HUES48 (cell line): ENCODE data around the gene ASPRV1.

Source experiments
- H3K27ac ChIP-seq: one replicate; pipeline ENCODE4 v1.7.0; 2013; ENCODE audit warnings: low read depth, low read length, inconsistent platforms
- H3K27me3 ChIP-seq: 2 replicates; pipeline ENCODE4 v1.6.1; 2013; ENCODE audit warnings: mild to moderate bottlenecking, low read length; ENCODE audit not compliant: control insufficient read depth, insufficient read depth
- H3K36me3 ChIP-seq: 2 replicates; pipeline ENCODE4 v1.6.1; 2013; ENCODE audit warnings: low read length; ENCODE audit not compliant: control insufficient read depth, insufficient read depth
- H3K4me1 ChIP-seq: 2 replicates; pipeline ENCODE4 v1.6.1; 2013; ENCODE audit warnings: mild to moderate bottlenecking, low read length; ENCODE audit not compliant: control insufficient read depth, insufficient read depth
- H3K4me3 ChIP-seq: 2 replicates; pipeline ENCODE4 v1.5.1; 2013; ENCODE audit warnings: mild to moderate bottlenecking, low read depth, low read length
- H3K9ac ChIP-seq: 2 replicates; pipeline ENCODE4 v1.6.1; 2013; ENCODE audit warnings: mild to moderate bottlenecking, low read depth, low read length, moderate library complexity
- H3K9me3 ChIP-seq: 2 replicates; pipeline ENCODE4 v1.6.1; 2013; ENCODE audit warnings: low read length; ENCODE audit not compliant: control insufficient read depth, insufficient read depth

ASPRV1 gene

GRCh38 chr2:69973335-69973735, 11.9 kb upstream of the ASPRV1 start:
- no peak overlapping the region for H3K27ac ChIP-seq
- H3K9me3 ChIP-seq = no peaks in the 10 kb centered on the region
- no peaks in the 10 kb centered on the region for H3K36me3 ChIP-seq
- no peaks in the 10 kb centered on the region for H3K4me1 ChIP-seq
- no peaks in the 10 kb centered on the region for H3K27me3 ChIP-seq
- no peak overlapping the region for H3K4me3 ChIP-seq
- H3K9ac ChIP-seq = no peak overlapping the region

GRCh38 chr2:69972822-69973221, 11.4 kb upstream of the ASPRV1 start:
- Histone ChIP-seq H3K27me3 (no peaks in the 10 kb centered on the region), H3K4me1 (no peaks in the 10 kb centered on the region), H3K9ac (no peak overlapping the region), H3K9me3 (no peaks in the 10 kb centered on the region), H3K36me3 (no peaks in the 10 kb centered on the region), H3K27ac (no peak overlapping the region), H3K4me3 (no peak overlapping the region)

- Histone ChIP-seq H3K27me3 (no peaks in the 10 kb centered on the region), H3K4me3 (no peak overlapping the region), H3K36me3 (no peaks in the 10 kb centered on the region), H3K9me3 (no peaks in the 10 kb centered on the region), H3K4me1 (no peaks in the 10 kb centered on the region), H3K9ac (no peak overlapping the region), H3K27ac (no peak overlapping the region)
These were observed 8.6 kb upstream of the ASPRV1 start for GRCh38 chr2:69969991-69970390.

GRCh38 chr2:69969126-69969983, 7.9 kb upstream of the ASPRV1 start:
- no peak overlapping the region for H3K27ac ChIP-seq
- no peak overlapping the region for H3K9ac ChIP-seq
- no peaks in the 10 kb centered on the region for H3K9me3 ChIP-seq
- H3K27me3 ChIP-seq = no peaks in the 10 kb centered on the region
- H3K36me3 ChIP-seq = no peaks in the 10 kb centered on the region
- H3K4me1 ChIP-seq = no peaks in the 10 kb centered on the region; the same call in 1 of the 2 replicates
- H3K4me3 ChIP-seq = no peak overlapping the region

GRCh38 chr2:69968609-69969008, 7.2 kb upstream of the ASPRV1 start:
- no peaks in the 10 kb centered on the region for H3K36me3 ChIP-seq
- no peaks in the 10 kb centered on the region for H3K27me3 ChIP-seq
- no peak overlapping the region for H3K27ac ChIP-seq
- no peaks in the 10 kb centered on the region for H3K9me3 ChIP-seq
- no peak overlapping the region for H3K4me3 ChIP-seq
- H3K9ac ChIP-seq = no peak overlapping the region
- peaks cover 5% of the 10 kb centered on the region for H3K4me1 ChIP-seq

- H3K4me3 ChIP-seq = no peak overlapping the region
- no peaks in the 10 kb centered on the region for H3K27me3 ChIP-seq
- H3K9ac ChIP-seq = no peak overlapping the region
- H3K36me3 ChIP-seq = no peaks in the 10 kb centered on the region
- H3K27ac ChIP-seq = no peak overlapping the region
- H3K4me1 ChIP-seq = peaks cover 5% of the 10 kb centered on the region
- H3K9me3 ChIP-seq = no peaks in the 10 kb centered on the region
These were observed 5.1 kb upstream of the ASPRV1 start for GRCh38 chr2:69966496-69966895.

GRCh38 chr2:69965756-69966445, 4.5 kb upstream of the ASPRV1 start:
- Histone ChIP-seq H3K9me3 (no peaks in the 10 kb centered on the region), H3K4me1 (peaks cover 5% of the 10 kb centered on the region), H3K27me3 (0 out of 2 replicates have a peak, but pooled peaks cover 2% of the 10 kb centered on the region), H3K36me3 (no peaks in the 10 kb centered on the region), H3K9ac (no peak overlapping the region), H3K27ac (no peak overlapping the region), H3K4me3 (no peak overlapping the region)

GRCh38 chr2:69964353-69964841, 3.0 kb upstream of the ASPRV1 start:
- Histone ChIP-seq H3K9ac (no peak overlapping the region), H3K27ac (no peak overlapping the region), H3K9me3 (no peaks in the 10 kb centered on the region), H3K27me3 (0 out of 2 replicates have a peak, but pooled peaks cover 3% of the 10 kb centered on the region), H3K4me1 (peaks cover 5% of the 10 kb centered on the region), H3K4me3 (no peak overlapping the region), H3K36me3 (no peaks in the 10 kb centered on the region)

- Histone ChIP-seq H3K9ac (no peak overlapping the region), H3K27me3 (0 out of 2 replicates have a peak, but pooled peaks cover 3% of the 10 kb centered on the region), H3K4me3 (no peak overlapping the region), H3K27ac (no peak overlapping the region), H3K36me3 (no peaks in the 10 kb centered on the region), H3K4me1 (peaks cover 5% of the 10 kb centered on the region), H3K9me3 (no peaks in the 10 kb centered on the region)
These were observed 1.7 kb upstream of the ASPRV1 start for GRCh38 chr2:69962986-69963730.

- Histone ChIP-seq H3K9ac (no peak overlapping the region), H3K27ac (no peak overlapping the region), H3K36me3 (no peaks in the 10 kb centered on the region), H3K4me1 (peaks cover 5% of the 10 kb centered on the region), H3K9me3 (no peaks in the 10 kb centered on the region), H3K4me3 (no peak overlapping the region), H3K27me3 (0 out of 2 replicates have a peak, but pooled peaks cover 3% of the 10 kb centered on the region)
These were observed 610 bp downstream of the ASPRV1 start for GRCh38 chr2:69960821-69961220.
